GM10248 (cell line): ENCODE measurements around the gene HUWE1.

Source experiments
- CTCF ChIA-PET: fragments of 300-600 bp; sonication (Branson Sonifier 250); formaldehyde crosslinking; extraction: SDS; loops from one replicate; lab custom pipeline; 2021; ENCODE audit warnings: antibody characterized with exemption; lab: Yijun Ruan, JAX
- POLR2A ChIA-PET: fragments of 350-650 bp; sonication (Branson Sonifier 250); formaldehyde crosslinking; extraction: SDS; loops from one replicate; lab custom pipeline; 2020; ENCODE audit warnings: antibody characterized with exemption; lab: Yijun Ruan, JAX
- DNase-seq: peaks from one replicate; pipeline ENCODE4 v3.0.0; 2012; ENCODE audit errors: extremely low spot score
- CTCF ChIP-seq: IDR thresholded peaks from 2 replicates; pipeline ENCODE4 v1.5.1; 2012; ENCODE audit warnings: mild to moderate bottlenecking, low read depth; ENCODE audit errors: extremely low read depth, missing control alignments, control extremely low read depth

The HUWE1 gene

GRCh38 chrX:53584891-53585290 lies 101.6 kb downstream of the HUWE1 start:
- ChIA-PET CTCF (no interaction called here), POLR2A (no interaction called here)
- no peak for DNase-seq
- no peak for TF ChIP-seq CTCF

DNA sequence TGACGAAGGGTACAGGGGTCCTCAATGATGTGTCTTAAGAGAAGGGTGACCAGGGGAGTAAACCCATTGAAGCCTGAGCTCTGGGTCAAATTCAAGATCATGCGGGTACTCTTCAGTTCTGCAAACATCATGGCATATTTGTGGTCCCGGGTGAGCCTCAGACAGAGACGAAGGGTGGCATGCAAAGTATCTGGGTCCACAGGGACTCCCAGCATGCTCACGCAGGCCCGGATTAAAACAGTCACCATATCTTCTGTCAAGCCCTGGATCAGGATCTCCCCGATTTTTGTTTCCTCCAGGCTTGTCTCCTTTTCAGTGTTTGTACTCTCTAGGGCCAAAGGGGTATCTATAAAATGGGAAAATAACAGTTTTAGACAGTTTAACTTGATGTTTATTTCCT lies 102.9 kb downstream of the HUWE1 start:
- POLR2A ChIA-PET: interaction anchor here (0.7 kb wide), 1 partner anchor 28 kb away, joined by 3 read pairs; no protein-coding TSS in a partner anchor
- TF ChIP-seq CTCF: no peak
- no peak for DNase-seq
- CTCF ChIA-PET: interaction anchor here (0.9 kb wide), 1 partner anchor 13 kb away, joined by 3 read pairs; no protein-coding TSS in a partner anchor

DNA sequence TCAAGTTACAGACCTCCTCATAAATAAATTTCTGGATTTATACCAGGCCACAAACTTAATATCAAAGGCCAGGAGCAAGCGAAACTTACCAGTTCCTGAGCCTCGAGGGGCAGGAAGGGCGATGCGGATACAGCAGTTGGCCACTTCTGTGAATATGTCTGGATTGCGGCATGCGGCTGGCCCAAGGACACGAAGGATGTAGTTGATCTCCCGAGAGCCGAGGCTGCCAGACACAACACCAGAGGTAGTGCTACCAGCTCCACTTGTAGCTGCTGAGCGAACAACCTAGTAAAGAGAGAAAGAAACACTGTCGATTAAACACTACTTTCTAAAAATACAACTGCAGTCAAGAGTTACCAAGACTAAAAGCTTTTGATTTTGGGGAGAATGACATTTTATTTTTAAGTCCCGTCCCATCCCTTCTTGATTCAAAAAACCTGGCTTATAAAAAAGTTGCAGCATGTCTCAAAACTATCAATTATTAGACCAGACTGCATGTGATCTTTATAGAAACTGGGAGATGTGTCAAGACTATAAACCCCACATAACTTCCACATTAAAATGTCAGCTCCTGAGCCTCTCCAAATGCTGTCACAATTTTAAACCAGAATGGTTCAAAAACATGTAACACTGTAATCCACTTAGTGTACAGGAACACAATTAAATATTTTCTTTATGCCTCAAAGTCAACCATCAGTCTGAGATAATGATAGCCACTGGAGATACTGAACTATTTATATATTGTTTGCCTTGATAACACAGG lies 105.6 kb downstream of the HUWE1 start:
- no peak for DNase-seq

DNA sequence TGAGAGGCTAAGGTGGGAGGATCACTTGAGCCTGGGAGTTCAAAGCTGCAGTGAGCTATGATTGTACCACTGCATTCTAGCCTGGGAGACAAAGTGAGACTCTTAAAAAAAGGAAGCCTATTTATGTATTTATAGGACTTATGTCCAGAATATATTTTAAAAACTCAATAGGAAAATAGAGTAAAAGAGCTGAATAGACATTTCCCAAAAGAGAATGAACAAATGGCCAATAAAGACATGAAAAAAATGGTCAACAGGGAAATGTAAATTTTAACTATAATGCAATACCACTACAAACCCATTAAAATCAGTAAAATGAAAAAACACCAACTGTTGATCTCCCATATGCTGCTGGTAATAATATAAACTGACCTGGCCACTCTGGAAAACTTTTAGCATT lies 115.0 kb downstream of the HUWE1 start:
- CTCF ChIA-PET: interaction anchor here (1.3 to 1.4 kb wide), 2 partner anchors 12 to 17 kb away, joined by 4 read pairs; no protein-coding TSS in a partner anchor
- POLR2A ChIA-PET: no interaction called here
- TF ChIP-seq CTCF: no peak
- no peak for DNase-seq

More for the DNA sequence above, 105.6 kb downstream of the HUWE1 start:
- POLR2A ChIA-PET: no interaction called here
- no peak for TF ChIP-seq CTCF
- CTCF ChIA-PET: interaction anchor here (0.8 to 1.5 kb wide), 2 partner anchors 9 to 53 kb away, joined by 3 to 4 read pairs; no protein-coding TSS in a partner anchor

DNA sequence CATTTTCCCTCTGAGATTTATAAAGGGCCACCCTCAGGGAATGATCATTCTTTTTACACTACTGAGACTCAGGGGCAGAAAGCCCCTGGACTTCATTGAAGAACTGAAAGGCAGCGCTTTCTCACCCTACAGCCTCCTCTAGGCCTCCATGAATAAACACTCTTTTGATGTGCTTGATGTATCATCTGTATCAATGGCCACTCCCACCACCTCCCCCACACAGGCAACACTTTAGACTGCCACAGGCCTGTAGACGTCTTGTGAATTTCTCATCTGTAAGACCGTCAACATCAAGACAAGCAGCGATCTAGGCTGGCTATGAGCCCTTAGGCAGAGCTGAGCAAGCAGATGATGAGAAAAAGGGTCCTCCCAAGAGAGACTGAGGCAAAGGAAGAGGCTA lies 123.2 kb downstream of the HUWE1 start:
- ChIA-PET CTCF (no interaction called here), POLR2A (no interaction called here)
- no peak for TF ChIP-seq CTCF
- DNase-seq: no peak

GRCh38 chrX:53561912-53562311 lies 124.6 kb downstream of the HUWE1 start:
- no peak for DNase-seq
- no peak for TF ChIP-seq CTCF
- POLR2A ChIA-PET: no interaction called here
- CTCF ChIA-PET: no interaction called here
